ENCODE measurements around the gene TBC1D22A.

Gene TBC1D22A

GRCh38 chr22:47084226-47084625 is 321.8 kb downstream of the TBC1D22A start:
- TF ChIP-seq CTCF (IDR thresholded peaks at IDR 0.05) = no peak
- H3K27ac ChIP-seq = no peak overlapping the region
- no peak for DNase-seq (ENCODE audit: low spot score)
- no peak overlapping the region for H3K4me3 ChIP-seq

- TF ChIP-seq CTCF (IDR thresholded peaks at IDR 0.05) = no peak
- no peak overlapping the region for H3K27ac ChIP-seq
- no peak for DNase-seq (ENCODE audit: low spot score)
- H3K4me3 ChIP-seq = no peak overlapping the region
Observed at GRCh38 chr22:47086596-47087248, 324.3 kb downstream of the TBC1D22A start.

- H3K4me3 ChIP-seq = no peak overlapping the region
- H3K27ac ChIP-seq = no peak overlapping the region
- TF ChIP-seq CTCF (IDR thresholded peaks at IDR 0.05) = no peak
- DNase-seq (ENCODE audit: low spot score) = no peak
Observed at GRCh38 chr22:47088480-47089158, 326.2 kb downstream of the TBC1D22A start.

- DNase-seq (ENCODE audit: low spot score) = no peak
- no peak overlapping the region for H3K27ac ChIP-seq
- no peak overlapping the region for H3K4me3 ChIP-seq
- TF ChIP-seq CTCF (IDR thresholded peaks at IDR 0.05) = no peak
Observed at GRCh38 chr22:47089374-47089773, 326.9 kb downstream of the TBC1D22A start.

GRCh38 chr22:47089796-47090460 is 327.5 kb downstream of the TBC1D22A start:
- Histone ChIP-seq H3K4me3 (peak overlapping the region; percentile 62), H3K27ac (no peak overlapping the region)
- DNase-seq (ENCODE audit: low spot score) = no peak
- no peak for TF ChIP-seq CTCF (IDR thresholded peaks at IDR 0.05)

GRCh38 chr22:47090591-47091245 is 328.3 kb downstream of the TBC1D22A start:
- no peak for DNase-seq (ENCODE audit: low spot score)
- Histone ChIP-seq H3K4me3 (peak overlapping the region; percentile 62), H3K27ac (no peak overlapping the region)
- no peak for TF ChIP-seq CTCF (IDR thresholded peaks at IDR 0.05)
